Gastroesophageal sphincter (tissue), 4 donors: ENCODE results near the gene PNMT. TPM values are rescaled to one million over a fixed set of nuclear protein-coding genes. Genes with fewer than 3 reads are reported as not detected.

Experiments
- ATAC-seq: fragments of 150-250 bp; one replicate; pipeline ENCODE4 v1.9.1; 2016; ENCODE audit warnings: mild to moderate bottlenecking, moderate library complexity
- H3K27ac ChIP-seq, 4 donors: fragments of 200-600 bp; sonication (generic) in 3 of 4; 1 replicate in 3 of 4; 2 replicates in 1 of 4; pipeline ENCODE4 v1.5.1; 2016 to 2019
- H3K27me3 ChIP-seq: fragments of 200-600 bp; sonication (generic); one replicate; pipeline ENCODE4 v1.5.1; 2019
- H3K36me3 ChIP-seq, 2 donors: fragments of 200-600 bp; sonication (generic); one replicate each; pipeline ENCODE4 v1.5.1; 2019; ENCODE audit warnings: control low read depth in 1 of 2
- H3K4me1 ChIP-seq, 3 donors: fragments of 200-600 bp; sonication (generic); 1 replicate in 2 of 3; 2 replicates in 1 of 3; pipeline ENCODE4 v1.5.1; 2016 to 2019; ENCODE audit warnings: control low read depth in 2 of 3
- H3K4me3 ChIP-seq, 2 donors: fragments of 200-600 bp; sonication (generic); one replicate each; pipeline ENCODE4 v1.5.1; 2019; ENCODE audit warnings: mild to moderate bottlenecking in 1 of 2, moderate library complexity in 1 of 2
- H3K9me3 ChIP-seq, 3 donors: fragments of 200-600 bp; sonication (generic); one replicate each; pipeline ENCODE4 v1.5.1; 2017 to 2019; ENCODE audit warnings: control low read depth in 2 of 3
- CTCF ChIP-seq, 4 experiments: fragments of 200-600 bp in 2 of 4; fragments of 450-650 bp in 2 of 4; sonication (generic) in 1 of 4; IDR thresholded peaks; one replicate each; pipeline ENCODE4 v1.5.1; 2017 to 2019; ENCODE audit warnings: antibody characterized with exemption in 4 of 4, mild to moderate bottlenecking in 2 of 4, moderate library complexity in 2 of 4
- EP300 ChIP-seq: sonication (generic); formaldehyde crosslinking; IDR thresholded peaks from one replicate; pipeline ENCODE4 v1.6.1; 2017; ENCODE audit warnings: antibody characterized with exemption, mild to moderate bottlenecking
- POLR2A ChIP-seq, 2 donors: fragments of 450-650 bp; IDR thresholded peaks; one replicate each; pipeline ENCODE4 v1.6.1; 2017; ENCODE audit warnings: antibody characterized with exemption in 2 of 2, mild to moderate bottlenecking in 2 of 2, moderate library complexity in 1 of 2
- POLR2AphosphoS5 ChIP-seq: sonication (generic); formaldehyde crosslinking; IDR thresholded peaks from one replicate; pipeline ENCODE4 v1.6.1; 2017; ENCODE audit warnings: antibody characterized with exemption
- WGBS, 2 donors: methylation state at CpG; one replicate each; pipeline ENCODE4 v1.1.5; 2018; ENCODE audit warnings: low coverage in 1 of 2; 5-methylcytosine and 5-hydroxymethylcytosine counted together
- total RNA-seq, 4 donors: library from RNA; depleted of rRNA; stranded (reverse); fragments of >200 nt; gene quantifications; one replicate each; pipeline ENCODE4 v1.1.0, GENCODE V29; 2016

Gene PNMT
- total RNA-seq, 4 donors from 2014 or later: 6.7 to 11.7 (median 7.5) TPM

- H3K4me3 ChIP-seq: peak within 1 kb of the TSS in 1 of 2 donors; percentile 46
Measured at GRCh38 chr17:39626171-39627046, 41.8 kb upstream of the PNMT start, which contains the start of gene PPP1R1B. Gene PPP1R1B (plus strand): TSS chr17:39626952. CDS start chr17:39627393, 441 bp downstream.

GRCh38 chr17:39627047-39627711 lies 41.1 kb upstream of the PNMT start:
- no peak for TF ChIP-seq POLR2AphosphoS5
- TF ChIP-seq EP300: no peak
- TF ChIP-seq POLR2A (IDR thresholded peaks at IDR 0.05): no peak
- no peak for TF ChIP-seq CTCF (IDR thresholded peaks at IDR 0.05)
- no peaks in the 10 kb centered on the region for H3K36me3 ChIP-seq
- peaks cover 0 to 30% (median 9%) of the 10 kb centered on the region in 3 donors for H3K4me1 ChIP-seq
- H3K4me3 ChIP-seq: peak overlapping the region in 1 of 2 donors; percentile 46
- ATAC-seq: peak; percentile 6
- 0% methylated on average over 4 of the region's 72 CpGs; no CpG with 5 or more reads in 1 of the 2 donors for WGBS, 2 donors
- H3K27me3 ChIP-seq: peaks cover 86% of the 10 kb centered on the region
- peak overlapping the region in 2 of 4 donors; percentile 31 to 55 for H3K27ac ChIP-seq
- no peaks in the 10 kb centered on the region for H3K9me3 ChIP-seq

More at GRCh38 chr17:39626171-39627046, 41.8 kb upstream of the PNMT start, which contains the start of gene PPP1R1B:
- Histone ChIP-seq H3K4me1 (peaks cover 0 to 36% (median 9%) of the 10 kb centered on the region in 3 donors), H3K36me3 (no peaks in the 10 kb centered on the region), H3K27me3 (peaks cover 82% of the 10 kb centered on the region), H3K27ac (peak within 1 kb of the TSS in 2 of 4 donors; percentile 31 to 55), H3K9me3 (no peaks in the 10 kb centered on the region)
- TF ChIP-seq POLR2A (IDR thresholded peaks at IDR 0.05) (no peak), POLR2AphosphoS5 (no peak), EP300 (no peak), CTCF (IDR thresholded peaks at IDR 0.05) (no peak)
- 12 to 36% methylated on average over 8 to 9 of the region's 29 CpGs for WGBS, 2 donors
- ATAC-seq: no peak

GRCh38 chr17:39627712-39628516 lies 40.3 kb upstream of the PNMT start:
- 80 to 88% methylated on average over 1 to 4 of the region's 16 CpGs for WGBS, 2 donors
- H3K27ac ChIP-seq: peak overlapping the region in 2 of 4 donors; percentile 31 to 55
- TF ChIP-seq POLR2AphosphoS5 (no peak), CTCF (IDR thresholded peaks at IDR 0.05) (no peak), EP300 (no peak), POLR2A (IDR thresholded peaks at IDR 0.05) (no peak)
- H3K4me1 ChIP-seq: peaks cover 0 to 27% (median 9%) of the 10 kb centered on the region in 3 donors
- H3K9me3 ChIP-seq: no peaks in the 10 kb centered on the region
- H3K36me3 ChIP-seq: no peaks in the 10 kb centered on the region
- H3K27me3 ChIP-seq: peaks cover 93% of the 10 kb centered on the region
- peak; percentile 6 for ATAC-seq
- H3K4me3 ChIP-seq: peak overlapping the region in 1 of 2 donors; percentile 46

- H3K27ac ChIP-seq: no peak overlapping the region
- peaks cover 0 to 19% (median 9%) of the 10 kb centered on the region in 3 donors for H3K4me1 ChIP-seq
- peaks cover 90% of the 10 kb centered on the region for H3K27me3 ChIP-seq
- TF ChIP-seq CTCF (IDR thresholded peaks at IDR 0.05): no peak
- TF ChIP-seq POLR2AphosphoS5: no peak
- TF ChIP-seq EP300: no peak
- no peak for TF ChIP-seq POLR2A (IDR thresholded peaks at IDR 0.05)
- no peaks in the 10 kb centered on the region for H3K9me3 ChIP-seq
- 47 to 66% methylated on average over 5 to 7 of the region's 10 CpGs for WGBS, 2 donors
- no peaks in the 10 kb centered on the region for H3K36me3 ChIP-seq
- ATAC-seq: no peak
- peak overlapping the region in 1 of 2 donors; percentile 46 for H3K4me3 ChIP-seq
Measured at GRCh38 chr17:39628655-39629493, 39.4 kb upstream of the PNMT start.
